OCI-LY7 (cell line): ENCODE data around the gene LDLRAD1. TPM values are rescaled to one million over a fixed set of nuclear protein-coding genes. Genes with fewer than 3 reads are reported as not detected.

ENCODE experiments used
- BruUV-seq: library from RNA; stranded (reverse); fragments of 400-500 nt; replicated peaks from 2 replicates; lab custom pipeline; 2021; lab: Mats Ljungman, UMichigan
- CTCF ChIA-PET: fragments of 300-600 bp; sonication (Branson Sonifier 250); formaldehyde crosslinking; loops from one replicate; lab custom pipeline; 2022; ENCODE audit warnings: antibody characterized with exemption; ENCODE audit not compliant: unreplicated experiment; lab: Charles Lee
- POLR2A ChIA-PET: fragments of 300-600 bp; sonication (Branson Sonifier 250); formaldehyde crosslinking; loops from one replicate; lab custom pipeline; 2022; ENCODE audit warnings: antibody characterized with exemption; lab: Charles Lee
- DNase-seq: peaks from one replicate; pipeline ENCODE4 v3.0.0-alpha.2; 2015; ENCODE audit warnings: low spot score
- H2AFZ ChIP-seq: fragments of 200-600 bp; sonication (generic), shearing (Covaris generic); 2 replicates; pipeline ENCODE4 v1.6.1; 2014; ENCODE audit warnings: mild to moderate bottlenecking, antibody characterized with exemption, low read length, moderate library complexity
- H3K27ac ChIP-seq: fragments of 200-600 bp; sonication (generic); 2 replicates; pipeline ENCODE4 v1.5.1; 2014; ENCODE audit warnings: mixed run types, low read depth, mild to moderate bottlenecking, moderate library complexity, low read length, inconsistent platforms; ENCODE audit not compliant: poor library complexity, severe bottlenecking
- H3K36me3 ChIP-seq: fragments of 200-600 bp; sonication (generic); 2 replicates; pipeline ENCODE4 v1.6.1; 2014; ENCODE audit warnings: mild to moderate bottlenecking, antibody characterized with exemption, low read length, moderate library complexity, mixed read lengths; ENCODE audit not compliant: insufficient read depth
- H3K4me1 ChIP-seq: fragments of 200-600 bp; sonication (generic); 2 replicates; pipeline ENCODE4 v1.5.1; 2014; ENCODE audit warnings: mild to moderate bottlenecking, low read length; ENCODE audit not compliant: insufficient read depth, poor library complexity, severe bottlenecking
- H3K4me2 ChIP-seq: fragments of 200-600 bp; sonication (generic); 2 replicates; pipeline ENCODE4 v1.6.1; 2014; ENCODE audit warnings: mild to moderate bottlenecking, low read length
- H3K4me3 ChIP-seq: fragments of 200-600 bp; sonication (generic); 2 replicates; pipeline ENCODE4 v1.5.1; 2014; ENCODE audit warnings: mild to moderate bottlenecking, low read depth, low read length; ENCODE audit not compliant: poor library complexity, severe bottlenecking
- H3K79me2 ChIP-seq: fragments of 200-600 bp; sonication (generic); 2 replicates; pipeline ENCODE4 v1.6.1; 2016; ENCODE audit warnings: low read depth, mild to moderate bottlenecking, low read length, moderate library complexity, mixed read lengths; ENCODE audit not compliant: insufficient read depth
- H3K9me2 ChIP-seq: fragments of 200-600 bp; sonication (generic); 2 replicates; pipeline ENCODE4 v1.6.1; 2016; ENCODE audit warnings: mild to moderate bottlenecking, low read length, mixed read lengths; ENCODE audit not compliant: insufficient read depth
- H3K9me3 ChIP-seq: fragments of 200-600 bp; sonication (generic); 2 replicates; pipeline ENCODE4 v1.6.1; 2014; ENCODE audit warnings: mild to moderate bottlenecking, mixed run types, low read length, mixed read lengths
- H4K20me1 ChIP-seq: fragments of 200-600 bp; sonication (generic); 2 replicates; pipeline ENCODE4 v1.6.1; 2014; ENCODE audit warnings: mild to moderate bottlenecking, antibody characterized with exemption, low read length, moderate library complexity, mixed read lengths; ENCODE audit not compliant: insufficient read depth
- EZH2phosphoT487 ChIP-seq: fragments of 200-600 bp; sonication (generic); IDR thresholded peaks from 2 replicates; pipeline ENCODE4 v1.6.1; 2018; ENCODE audit warnings: low read depth, borderline replicate concordance, mild to moderate bottlenecking, mixed run types, antibody characterized with exemption, low read length, moderate library complexity, mixed read lengths
- intact Hi-C: fragments of 100-400 bp; cut with micrococcal nuclease; formaldehyde crosslinking; loops from one replicate; pipeline ENCODE4 v1.10.0; 2022; ENCODE audit not compliant: unreplicated experiment
- total RNA-seq, 2 experiments: library from RNA; depleted of rRNA in 1 of 2; stranded (reverse); fragments of >200 nt in 1 of 2; shearing (Covaris generic) in 1 of 2; gene quantifications; 2 replicates each; pipeline ENCODE4 v1.2.3, GENCODE V29; 2014 to 2022
- TF ChIP-seq, protein P1 (sequence below): fragments of 200-600 bp; sonication (generic); conservative IDR thresholded peaks from 2 replicates; pipeline ENCODE4 v1.5.1; 2014; ENCODE audit warnings: mild to moderate bottlenecking, antibody characterized with exemption, low read length, moderate library complexity, mixed read lengths

Gene LDLRAD1
- total RNA-seq, 2 experiments from 2014 or later: not detected

DNA sequence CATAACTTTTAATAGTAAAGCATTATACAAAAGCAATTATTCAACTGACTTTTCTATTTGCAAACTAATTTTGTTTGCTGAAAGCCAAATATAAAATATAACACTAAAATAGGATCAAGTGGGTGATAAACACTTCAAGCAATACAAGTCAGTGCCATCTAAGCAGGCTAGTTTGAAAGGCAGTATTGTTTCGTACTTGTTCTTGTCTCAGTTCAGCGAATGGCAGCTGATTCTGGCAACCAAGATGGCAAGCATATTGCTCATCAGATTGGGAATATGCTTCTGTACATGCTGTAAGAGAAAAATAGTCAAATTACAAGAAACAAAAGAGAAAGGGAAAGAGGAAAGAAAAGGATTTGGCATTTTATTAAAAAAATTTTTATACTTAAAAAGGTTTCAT, 27.5 kb upstream of the LDLRAD1 start:
- BruUV-seq: no TSS peak
- H3K9me2 ChIP-seq: no peaks in the 10 kb centered on the region
- H3K4me3 ChIP-seq: no peak overlapping the region
- no peaks in the 10 kb centered on the region for H3K9me3 ChIP-seq
- peaks cover 48% of the 10 kb centered on the region; the same call in 1 of the 2 replicates for H3K79me2 ChIP-seq
- H3K4me1 ChIP-seq: peaks cover 24% of the 10 kb centered on the region
- H3K36me3 ChIP-seq: peaks cover 45% of the 10 kb centered on the region
- peaks cover 12% of the 10 kb centered on the region; the same call in 1 of the 2 replicates for H4K20me1 ChIP-seq
- ChIA-PET POLR2A (no interaction called here), CTCF (no interaction called here)
- intact Hi-C loops: no loop called here
- H2AFZ ChIP-seq: no peak overlapping the region
- H3K27ac ChIP-seq: no peak overlapping the region
- no peak for DNase-seq
- no peak for TF ChIP-seq EZH2phosphoT487
- TF ChIP-seq, protein P1, sequence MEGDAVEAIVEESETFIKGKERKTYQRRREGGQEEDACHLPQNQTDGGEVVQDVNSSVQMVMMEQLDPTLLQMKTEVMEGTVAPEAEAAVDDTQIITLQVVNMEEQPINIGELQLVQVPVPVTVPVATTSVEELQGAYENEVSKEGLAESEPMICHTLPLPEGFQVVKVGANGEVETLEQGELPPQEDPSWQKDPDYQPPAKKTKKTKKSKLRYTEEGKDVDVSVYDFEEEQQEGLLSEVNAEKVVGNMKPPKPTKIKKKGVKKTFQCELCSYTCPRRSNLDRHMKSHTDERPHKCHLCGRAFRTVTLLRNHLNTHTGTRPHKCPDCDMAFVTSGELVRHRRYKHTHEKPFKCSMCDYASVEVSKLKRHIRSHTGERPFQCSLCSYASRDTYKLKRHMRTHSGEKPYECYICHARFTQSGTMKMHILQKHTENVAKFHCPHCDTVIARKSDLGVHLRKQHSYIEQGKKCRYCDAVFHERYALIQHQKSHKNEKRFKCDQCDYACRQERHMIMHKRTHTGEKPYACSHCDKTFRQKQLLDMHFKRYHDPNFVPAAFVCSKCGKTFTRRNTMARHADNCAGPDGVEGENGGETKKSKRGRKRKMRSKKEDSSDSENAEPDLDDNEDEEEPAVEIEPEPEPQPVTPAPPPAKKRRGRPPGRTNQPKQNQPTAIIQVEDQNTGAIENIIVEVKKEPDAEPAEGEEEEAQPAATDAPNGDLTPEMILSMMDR: no peak
- H3K4me2 ChIP-seq: no peak overlapping the region

GRCh38 chr1:54041806-54042205, 23.8 kb upstream of the LDLRAD1 start:
- BruUV-seq: no TSS peak
- H3K9me2 ChIP-seq: no peaks in the 10 kb centered on the region
- no peak overlapping the region for H3K4me3 ChIP-seq
- no peak for DNase-seq
- no peaks in the 10 kb centered on the region for H3K9me3 ChIP-seq
- H3K27ac ChIP-seq: no peak overlapping the region
- H4K20me1 ChIP-seq: no peaks in the 10 kb centered on the region
- CTCF ChIA-PET: no interaction called here
- peaks cover 79% of the 10 kb centered on the region for H3K36me3 ChIP-seq
- intact Hi-C loops: no loop called here
- no peak overlapping the region for H3K4me2 ChIP-seq
- H2AFZ ChIP-seq: no peak overlapping the region
- TF ChIP-seq, protein P1: no peak
- TF ChIP-seq EZH2phosphoT487: no peak
- POLR2A ChIA-PET: interaction anchor here (0.6 to 2.0 kb wide), 4 partner anchors 10 to 280 kb away, joined by 3 to 9 read pairs (median 3); no protein-coding TSS in a partner anchor
- H3K79me2 ChIP-seq: peaks cover 13% of the 10 kb centered on the region; the same call in 1 of the 2 replicates
- H3K4me1 ChIP-seq: peaks cover 2% of the 10 kb centered on the region

GRCh38 chr1:54037476-54037875, 19.5 kb upstream of the LDLRAD1 start:
- no peaks in the 10 kb centered on the region for H3K79me2 ChIP-seq
- ChIA-PET CTCF (no interaction called here), POLR2A (interaction anchor here (2.0 kb wide), 1 partner anchor 11 kb away, joined by 6 read pairs; no protein-coding TSS in a partner anchor)
- no peaks in the 10 kb centered on the region for H3K9me2 ChIP-seq
- no TSS peak for BruUV-seq
- H3K27ac ChIP-seq: no peak overlapping the region
- H4K20me1 ChIP-seq: no peaks in the 10 kb centered on the region
- no peak for TF ChIP-seq EZH2phosphoT487
- TF ChIP-seq, protein P1: no peak
- H3K4me3 ChIP-seq: no peak overlapping the region
- no peaks in the 10 kb centered on the region for H3K4me1 ChIP-seq
- no peak overlapping the region for H3K4me2 ChIP-seq
- H3K9me3 ChIP-seq: no peaks in the 10 kb centered on the region
- DNase-seq: no peak
- intact Hi-C loops: no loop called here
- H2AFZ ChIP-seq: no peak overlapping the region
- H3K36me3 ChIP-seq: peaks cover 91% of the 10 kb centered on the region
